Measurements from ENCODE around the gene FFAR3.
A peak's percentile ranks its signal among the peaks of the same experiment; 100 is the strongest.

FFAR3 gene

DNA sequence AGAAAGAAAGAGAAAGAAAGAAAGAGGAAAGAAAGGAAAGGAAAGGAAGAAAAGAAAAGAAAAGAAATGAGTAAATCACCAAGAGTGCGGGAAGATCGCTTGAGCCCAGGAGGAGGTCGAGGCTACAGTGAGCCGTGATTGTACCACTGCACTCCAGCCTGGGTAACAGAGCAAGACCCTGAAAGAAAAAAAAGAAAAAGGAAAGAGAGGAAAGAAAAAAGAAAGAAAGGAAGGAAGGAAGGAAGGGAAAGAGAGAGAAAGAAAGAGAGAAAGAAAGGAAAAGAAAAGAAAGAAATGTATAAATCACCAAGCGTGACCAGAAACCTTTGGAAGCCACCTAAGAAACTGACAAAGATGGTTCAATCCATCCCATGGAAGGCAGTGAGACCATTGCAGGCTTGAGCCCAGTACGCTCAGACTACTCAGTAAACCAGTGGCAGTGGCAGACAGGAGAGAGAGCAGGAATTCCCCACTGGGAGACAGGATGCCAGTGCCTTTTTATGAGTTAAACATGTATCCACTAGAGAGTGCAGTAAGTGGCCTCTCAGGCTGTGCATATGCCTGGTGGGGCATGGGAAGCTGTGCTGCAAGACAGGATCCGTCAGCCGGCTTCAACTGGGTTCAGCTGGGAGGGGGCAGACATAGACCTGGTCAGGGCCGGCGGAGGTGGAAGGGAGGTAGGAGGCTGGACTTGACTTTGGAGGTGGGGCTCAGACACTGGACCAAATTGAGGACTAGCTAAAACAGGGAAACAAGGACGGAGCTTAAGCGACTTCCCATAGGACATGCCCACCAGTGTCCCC, 17.4 kb downstream of the FFAR3 start:
- DNase-seq (ENCODE audit: low spot score) = peak; percentile 34

DNA sequence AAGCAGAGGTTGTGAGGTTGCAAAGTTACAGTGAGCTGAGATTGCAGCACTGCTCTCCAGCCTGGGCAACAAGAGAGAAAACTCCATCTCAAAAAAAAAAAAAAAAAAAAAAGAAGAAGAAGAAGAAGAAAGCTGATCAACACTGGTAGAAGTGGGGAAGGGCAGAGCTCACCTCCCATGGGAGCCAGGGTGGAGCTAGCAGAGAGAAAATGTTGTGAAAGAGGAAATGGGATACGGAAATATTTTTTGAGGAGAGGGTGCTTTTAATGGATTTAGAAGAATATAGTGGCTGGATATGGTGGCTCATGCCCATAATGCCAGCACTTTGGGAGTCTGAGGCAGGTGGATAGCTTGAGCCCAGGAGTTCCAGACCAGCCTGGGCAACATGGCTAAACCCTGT, 19.4 kb downstream of the FFAR3 start:
- no peak for DNase-seq (ENCODE audit: low spot score)

DNA sequence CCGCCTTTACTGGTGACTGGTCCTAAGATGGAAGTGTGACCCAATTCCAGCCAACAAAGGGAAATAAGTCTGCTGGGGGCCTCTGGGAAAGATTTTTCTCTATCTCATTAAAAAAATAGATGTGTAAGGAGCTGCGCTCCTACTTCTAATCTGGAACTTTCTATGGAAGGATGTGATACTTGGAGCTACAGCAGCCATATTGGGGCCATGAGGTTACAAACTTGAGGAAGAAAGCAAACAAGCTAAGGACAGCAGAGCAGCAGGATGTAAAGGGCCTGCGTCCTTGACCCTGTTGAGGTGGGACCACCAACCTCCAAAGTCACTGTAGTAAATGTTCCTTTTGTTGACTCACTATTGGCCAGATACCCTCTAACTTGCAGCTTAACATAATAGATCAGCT, 20.1 kb downstream of the FFAR3 start:
- DNase-seq (ENCODE audit: low spot score) = no peak

DNA sequence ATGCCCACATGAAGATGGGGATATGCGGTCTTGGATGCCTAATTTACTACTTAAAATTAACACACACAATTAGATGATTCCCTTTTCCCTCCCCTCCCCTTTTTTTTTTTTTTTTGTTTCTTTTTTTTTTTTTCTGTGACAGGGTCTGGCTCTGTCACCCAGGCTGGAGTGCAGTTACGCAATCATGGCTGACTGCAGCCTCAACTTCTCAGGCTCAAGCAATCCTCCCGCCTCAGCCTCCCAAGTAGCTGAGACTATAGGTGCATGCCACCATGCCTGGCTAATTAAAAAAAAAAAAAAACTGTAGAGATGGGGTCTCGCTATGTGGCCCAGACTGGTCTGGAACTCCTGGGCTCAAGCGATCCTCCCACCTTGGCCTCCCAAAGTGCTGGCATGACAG, 21.3 kb downstream of the FFAR3 start:
- DNase-seq (ENCODE audit: low spot score) = peak; percentile 10

- peak; percentile 21 for DNase-seq (ENCODE audit: low spot score)
These were observed 21.7 kb downstream of the FFAR3 start for GRCh38 chr19:35379992-35380391.

DNA sequence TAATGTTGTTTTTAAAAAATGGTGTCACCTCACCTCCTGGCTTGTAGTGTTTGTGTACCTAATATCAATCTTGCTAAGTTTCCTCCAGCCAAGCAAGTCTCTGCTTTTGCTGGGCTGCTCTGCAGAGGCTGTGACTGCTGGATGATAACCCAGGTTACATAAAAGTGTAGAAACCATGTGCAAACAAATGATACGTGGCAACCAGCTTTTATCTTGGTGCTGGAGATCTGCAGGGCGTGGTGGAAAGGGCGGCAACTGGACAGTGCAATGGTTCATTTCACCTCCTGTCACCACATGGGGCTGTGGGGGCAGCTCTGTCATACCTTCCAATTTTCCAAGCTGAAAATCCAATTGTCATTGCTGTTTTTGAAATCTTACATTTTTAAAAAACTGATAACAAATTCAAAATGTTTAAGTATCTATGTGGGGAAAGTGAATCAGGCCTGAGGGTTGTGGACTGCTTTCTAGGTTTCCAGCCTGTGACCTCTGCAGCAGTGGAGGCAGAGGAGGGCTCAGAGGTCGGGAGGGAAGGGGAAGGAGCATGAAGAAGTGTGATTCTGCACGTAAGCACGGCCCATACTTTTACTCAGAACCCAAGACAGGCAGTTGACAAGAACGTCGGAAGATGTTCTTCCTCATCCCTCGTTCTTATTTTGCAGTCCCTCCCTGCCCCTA, 22.3 kb downstream of the FFAR3 start:
- peak; percentile 14 for DNase-seq (ENCODE audit: low spot score)

DNA sequence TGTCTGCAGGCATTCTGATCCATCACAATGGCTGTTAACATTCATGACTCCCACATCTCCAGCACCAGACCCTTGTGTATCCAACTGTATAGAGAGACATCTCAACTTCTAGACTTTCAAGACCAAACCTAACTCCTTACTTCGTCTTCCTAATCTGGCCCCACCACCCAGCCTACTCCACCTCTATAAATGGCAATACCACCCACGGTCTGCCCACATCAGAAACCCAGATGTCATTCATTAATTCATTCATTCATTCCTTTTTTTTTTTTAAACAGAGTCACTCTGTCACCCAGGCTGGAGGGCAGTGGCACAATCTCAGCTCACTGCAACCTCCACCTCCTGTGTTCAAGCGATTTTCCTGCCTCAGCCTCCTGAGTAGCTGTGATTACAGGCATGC, 23.1 kb downstream of the FFAR3 start:
- peak; percentile 16 for DNase-seq (ENCODE audit: low spot score)

DNA sequence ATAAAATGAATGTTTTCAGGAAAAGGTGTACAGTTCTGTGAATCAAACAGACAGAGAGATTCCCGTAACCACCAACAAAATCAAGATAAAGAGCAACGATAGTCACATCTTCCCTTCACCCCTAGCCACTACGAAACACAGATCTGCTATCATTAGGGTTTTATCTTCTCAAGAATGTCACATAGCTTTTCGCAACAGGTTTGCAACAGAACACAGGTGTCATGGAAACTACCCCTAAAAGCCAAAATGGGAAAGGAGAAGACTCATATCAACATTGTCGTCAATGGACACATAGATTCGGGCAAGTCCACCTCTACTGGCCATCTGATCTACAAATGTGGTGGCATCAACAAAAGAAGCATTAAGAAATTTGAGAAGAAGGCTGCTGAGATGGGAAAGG, 23.7 kb downstream of the FFAR3 start:
- DNase-seq (ENCODE audit: low spot score) = no peak

GRCh38 chr19:35383536-35383935, 25.3 kb downstream of the FFAR3 start:
- DNase-seq (ENCODE audit: low spot score) = no peak

DNA sequence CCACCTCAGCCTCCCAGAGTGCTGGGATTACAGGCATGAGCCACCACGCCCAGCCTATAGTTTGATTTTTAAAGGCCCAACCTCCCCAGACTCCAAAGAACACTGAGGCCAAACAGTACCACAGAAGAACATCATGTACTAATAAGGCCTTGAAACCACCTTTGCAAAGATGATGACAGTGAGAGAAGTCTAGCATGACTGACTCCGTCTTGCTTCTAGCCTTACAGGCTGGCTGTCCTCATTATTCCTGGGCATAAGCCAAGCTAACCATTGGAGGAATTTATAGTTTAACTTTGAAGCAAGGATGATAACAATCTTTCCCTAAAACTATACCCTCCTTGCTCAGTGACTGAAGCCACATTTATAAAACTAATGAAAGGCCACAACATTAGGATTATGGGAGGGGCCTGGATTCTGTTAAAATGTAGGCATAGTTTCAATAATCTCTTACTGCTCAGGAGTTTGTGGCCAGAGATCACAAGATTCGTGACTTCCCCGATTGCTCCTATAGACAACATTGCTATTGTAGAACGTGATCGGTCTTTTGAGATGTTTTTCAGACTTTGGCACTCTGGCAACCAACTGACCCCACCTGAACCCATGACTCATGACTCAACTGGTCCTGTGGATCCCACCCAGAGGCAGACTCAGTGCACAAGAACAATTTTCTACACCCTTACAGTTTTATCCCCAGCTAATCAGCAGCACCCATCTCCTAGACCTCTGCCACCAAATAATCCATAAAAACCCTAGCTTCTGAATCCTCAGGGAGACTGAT, 30.2 kb downstream of the FFAR3 start:
- DNase-seq (ENCODE audit: low spot score) = no peak

GRCh38 chr19:35389192-35389861, 31.1 kb downstream of the FFAR3 start:
- peak; percentile 18 for DNase-seq (ENCODE audit: low spot score)

DNA sequence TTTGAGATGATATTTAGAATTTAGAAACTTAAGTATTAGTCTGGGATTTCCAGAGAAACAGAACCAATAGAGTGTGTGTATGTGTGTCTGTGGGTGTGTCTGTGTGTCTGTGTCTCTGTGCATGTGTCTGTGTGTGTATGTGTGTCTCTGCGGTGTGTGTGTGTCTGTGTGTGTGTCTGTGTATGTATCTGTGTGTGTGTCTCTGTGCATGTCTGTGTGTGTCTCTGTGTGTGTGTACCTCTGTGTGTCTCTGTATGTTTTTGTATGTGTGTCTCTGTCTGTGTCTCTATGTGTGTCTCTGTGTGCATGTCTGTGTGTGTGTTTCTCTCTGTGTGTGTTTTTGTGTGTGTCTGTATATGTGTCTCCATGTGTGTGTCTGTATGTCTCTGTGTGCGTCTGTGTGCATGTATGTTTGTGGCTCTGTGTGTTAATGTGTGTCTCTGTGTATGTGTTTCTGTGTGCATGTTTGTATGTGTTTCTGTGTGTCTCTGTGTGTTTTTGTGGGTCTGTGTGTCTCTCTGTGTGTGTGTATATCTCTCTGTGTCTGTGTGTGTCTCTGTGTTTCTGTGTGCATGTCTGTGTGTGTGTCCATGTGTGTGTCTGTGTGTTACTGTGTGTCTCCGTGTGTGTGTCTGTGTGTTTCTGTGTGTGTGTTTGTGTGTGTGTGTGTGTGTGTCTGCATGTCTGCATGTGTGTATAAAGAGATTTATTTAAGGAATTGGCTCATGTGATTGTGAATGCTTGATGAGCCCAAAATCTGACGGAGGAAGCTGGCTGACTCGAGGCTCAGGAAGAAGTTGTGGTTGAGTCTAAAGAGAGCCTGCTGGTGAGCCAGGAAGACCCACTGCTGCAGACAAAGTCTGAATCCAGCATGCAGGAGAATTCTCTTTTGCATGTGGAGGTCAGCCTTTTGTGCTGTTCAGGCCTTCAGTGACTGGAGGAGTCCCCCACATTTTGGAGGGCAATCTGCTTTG, 34.8 kb downstream of the FFAR3 start:
- peak; percentile 23 for DNase-seq (ENCODE audit: low spot score)

DNA sequence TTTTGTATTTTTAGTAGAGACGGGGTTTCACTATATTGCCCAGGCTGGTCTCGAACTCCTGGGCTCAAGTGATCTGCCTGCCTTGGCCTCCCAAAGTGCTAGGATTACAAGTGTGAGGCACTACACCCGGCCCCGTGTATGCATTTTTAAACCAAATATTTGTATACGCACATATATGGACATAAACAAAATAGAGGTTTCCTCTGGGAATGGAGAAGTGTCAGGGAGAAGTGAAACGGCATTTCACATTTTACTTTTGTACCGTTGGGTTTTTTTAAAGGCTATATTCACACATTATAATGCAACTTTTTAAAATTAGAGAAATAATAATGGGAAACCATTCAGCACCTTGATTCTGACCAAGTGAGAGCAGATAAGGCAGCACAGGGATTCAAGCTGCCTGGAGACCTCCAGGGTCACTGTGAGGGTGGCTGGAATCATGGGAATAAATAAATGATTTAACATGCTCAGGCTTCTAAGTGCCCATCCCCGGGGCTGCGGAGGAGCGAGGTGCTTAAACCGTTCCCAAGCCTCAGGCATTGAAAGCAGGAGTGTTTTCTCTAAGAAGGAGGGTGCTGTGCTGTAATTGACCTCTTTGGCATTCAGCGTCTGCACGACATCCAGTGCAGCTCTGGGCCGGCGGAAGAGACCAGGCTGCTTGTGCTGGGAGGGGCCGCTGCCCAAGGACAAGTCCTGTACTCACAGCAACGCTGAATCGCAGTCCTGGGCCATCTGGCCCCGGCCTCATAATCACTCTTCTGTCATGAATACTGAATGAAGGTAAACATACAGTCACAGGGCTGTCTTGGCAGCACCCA, 37.3 kb downstream of the FFAR3 start:
- DNase-seq (ENCODE audit: low spot score) = peak; percentile 54

DNA sequence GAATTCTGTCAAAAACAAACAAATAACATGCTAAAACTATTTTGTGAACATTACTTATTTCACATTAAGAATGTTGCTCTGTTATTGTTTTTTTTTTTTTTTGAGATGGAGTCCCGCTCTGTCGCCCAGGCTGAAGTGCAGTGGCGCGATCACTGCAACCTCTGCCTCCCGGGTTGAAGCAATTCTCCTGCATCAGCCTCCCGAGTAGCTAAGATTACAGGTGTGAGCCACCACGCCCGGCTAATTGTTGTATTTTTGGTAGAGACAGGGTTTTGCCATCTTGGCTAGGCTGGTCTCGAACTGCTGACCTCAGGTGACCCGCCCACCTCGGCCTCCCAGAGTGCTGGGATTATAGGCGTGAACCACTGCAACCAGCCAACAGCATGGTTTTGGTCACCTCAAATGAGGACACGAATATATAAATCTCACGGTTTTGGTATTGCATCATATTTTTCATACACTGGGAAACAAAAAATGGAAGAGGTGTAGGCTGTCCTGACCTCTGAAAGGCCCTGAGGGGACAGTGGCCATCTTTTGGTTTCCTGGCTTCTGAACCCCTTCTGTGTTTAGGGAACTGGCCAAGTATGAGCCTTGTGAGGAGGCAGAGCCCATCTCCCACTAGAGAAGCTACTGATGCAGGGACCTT, 38.1 kb downstream of the FFAR3 start:
- DNase-seq (ENCODE audit: low spot score) = no peak

- DNase-seq (ENCODE audit: low spot score) = no peak
These were observed 38.8 kb downstream of the FFAR3 start for GRCh38 chr19:35397064-35397463.

- DNase-seq (ENCODE audit: low spot score) = no peak
These were observed 40.3 kb downstream of the FFAR3 start for GRCh38 chr19:35398570-35398969.

- no peak for DNase-seq (ENCODE audit: low spot score)
These were observed 41.0 kb downstream of the FFAR3 start for GRCh38 chr19:35399231-35399630.

- no peak for DNase-seq (ENCODE audit: low spot score)
These were observed 41.9 kb downstream of the FFAR3 start for GRCh38 chr19:35399948-35400772.

GRCh38 chr19:35400773-35401100, 42.5 kb downstream of the FFAR3 start:
- no peak for DNase-seq (ENCODE audit: low spot score)
